ENCODE measurements around the gene HSPA8.

Gene HSPA8

GRCh38 chr11:123033895-123034294, 28.0 kb downstream of the HSPA8 start:
- Histone ChIP-seq H3K27me3 (ENCODE audit: insufficient read depth, poor library complexity, severe bottlenecking) (no peaks in the 10 kb centered on the region), H3K27ac (replicated peaks) (no peak overlapping the region), H3K4me3 (replicated peaks; ENCODE audit: insufficient read depth, low read length) (no peak overlapping the region)
- TF ChIP-seq SPI1 (IDR thresholded peaks at IDR 0.05; ENCODE audit: borderline replicate concordance, low read depth) = no peak
- no peak for TF ChIP-seq REST (IDR thresholded peaks at IDR 0.05; ENCODE audit: insufficient replicate concordance, low read depth)
- no peak for TF ChIP-seq GABPA (IDR thresholded peaks at IDR 0.05; ENCODE audit: low read depth)
- TF ChIP-seq CTCF (IDR thresholded peaks at IDR 0.05; ENCODE audit: insufficient read depth, low read length) = no peak
- TF ChIP-seq POLR2AphosphoS5 (IDR thresholded peaks at IDR 0.05; ENCODE audit: low read depth) = no peak
- no peak for DNase-seq (ENCODE audit: low read depth in 1 of 2, low spot score in 1 of 2)

GRCh38 chr11:123030517-123030916, 31.4 kb downstream of the HSPA8 start:
- Histone ChIP-seq H3K27ac (replicated peaks) (no peak overlapping the region), H3K27me3 (ENCODE audit: insufficient read depth, poor library complexity, severe bottlenecking) (no peaks in the 10 kb centered on the region), H3K4me3 (replicated peaks; ENCODE audit: insufficient read depth, low read length) (no peak overlapping the region)
- DNase-seq (ENCODE audit: low read depth in 1 of 2, low spot score in 1 of 2) = no peak
- TF ChIP-seq CTCF (IDR thresholded peaks at IDR 0.05; ENCODE audit: insufficient read depth, low read length) (no peak), GABPA (IDR thresholded peaks at IDR 0.05; ENCODE audit: low read depth) (no peak), REST (IDR thresholded peaks at IDR 0.05; ENCODE audit: insufficient replicate concordance, low read depth) (no peak), SPI1 (IDR thresholded peaks at IDR 0.05; ENCODE audit: borderline replicate concordance, low read depth) (no peak), POLR2AphosphoS5 (IDR thresholded peaks at IDR 0.05; ENCODE audit: low read depth) (no peak)

GRCh38 chr11:123020968-123021367, 41.0 kb downstream of the HSPA8 start:
- TF ChIP-seq REST (IDR thresholded peaks at IDR 0.05; ENCODE audit: insufficient replicate concordance, low read depth) (no peak), GABPA (IDR thresholded peaks at IDR 0.05; ENCODE audit: low read depth) (no peak), CTCF (IDR thresholded peaks at IDR 0.05; ENCODE audit: insufficient read depth, low read length) (peak; percentile 89), SPI1 (IDR thresholded peaks at IDR 0.05; ENCODE audit: borderline replicate concordance, low read depth) (peak; percentile 92), POLR2AphosphoS5 (IDR thresholded peaks at IDR 0.05; ENCODE audit: low read depth) (no peak)
- DNase-seq (ENCODE audit: low read depth in 1 of 2, low spot score in 1 of 2) = peak; percentile 17 to 65

More at GRCh38 chr11:123020968-123021367, 41.0 kb downstream of the HSPA8 start:
- no peak overlapping the region for H3K4me3 ChIP-seq (replicated peaks; ENCODE audit: insufficient read depth, low read length)
- H3K27ac ChIP-seq (replicated peaks) = no peak overlapping the region
- H3K27me3 ChIP-seq (ENCODE audit: insufficient read depth, poor library complexity, severe bottlenecking) = peaks cover 5% of the 10 kb centered on the region
